SK-N-SH (cell line): ENCODE results near the gene AGAP1. TPM values are rescaled to one million over a fixed set of nuclear protein-coding genes. Genes with fewer than 3 reads are reported as not detected.

Experiments used
- CTCF ChIA-PET: fragments of 300-600, 350-600 bp; formaldehyde crosslinking; extraction: SDS; loops from one replicate; lab custom pipeline; 2021; lab: Yijun Ruan, JAX
- POLR2A ChIA-PET: fragments of 350-600 bp; sonication (Branson Sonifier 250); formaldehyde crosslinking; extraction: SDS; loops from one replicate; lab custom pipeline; 2020; ENCODE audit warnings: antibody characterized with exemption, inconsistent platforms; lab: Yijun Ruan, JAX
- DNase-seq: peaks from one replicate; pipeline ENCODE4 v3.0.0; 2012
- H2AFZ ChIP-seq: fragments of 200-600 bp; sonication (generic); 2 replicates; pipeline ENCODE4 v1.8.1; 2016; ENCODE audit warnings: antibody characterized with exemption, mild to moderate bottlenecking, low read depth
- H3F3A ChIP-seq: fragments of 200-600 bp; sonication (generic); replicated peaks from 2 replicates; pipeline ENCODE3; 2016; ENCODE audit warnings: antibody characterized with exemption, mild to moderate bottlenecking; ENCODE audit not compliant: insufficient read depth
- H3K27ac ChIP-seq, 2 experiments: fragments of 200-500 bp in 1 of 2; fragments of 200-600 bp in 1 of 2; sonication (Bioruptor generic) in 1 of 2; sonication (generic), shearing (Covaris generic) in 1 of 2; 2 replicates each; pipeline versions ENCODE4 v1.5.1 to v1.6.1; 2014 to 2016; ENCODE audit warnings: low read depth in 2 of 2, inconsistent platforms in 1 of 2, low read length in 1 of 2, mild to moderate bottlenecking in 1 of 2, mixed read lengths in 1 of 2
- H3K27me3 ChIP-seq: fragments of 200-600 bp; sonication (generic), shearing (Covaris generic); 2 replicates; pipeline ENCODE4 v1.6.1; 2016; ENCODE audit warnings: mixed run types; ENCODE audit not compliant: insufficient read depth
- H3K36me3 ChIP-seq, 2 experiments: fragments of 200-500 bp in 1 of 2; fragments of 200-600 bp in 1 of 2; sonication (Bioruptor generic) in 1 of 2; sonication (generic) in 1 of 2; replicated peaks in 1 of 2; 2 replicates each; pipeline versions ENCODE3 to v1.5.1; 2014 to 2016; ENCODE audit warnings: low read length in 1 of 2, mild to moderate bottlenecking in 1 of 2; ENCODE audit not compliant: insufficient read depth in 2 of 2, control insufficient read depth in 1 of 2
- H3K4me1 ChIP-seq, 2 experiments: fragments of 200-500 bp in 1 of 2; fragments of 200-600 bp in 1 of 2; sonication (Bioruptor generic) in 1 of 2; sonication (generic), shearing (Covaris generic) in 1 of 2; 2 replicates each; pipeline versions ENCODE4 v1.5.1 to v1.6.1; 2014 to 2016; ENCODE audit warnings: low read depth in 1 of 2, low read length in 1 of 2, mixed run types in 1 of 2; ENCODE audit not compliant: insufficient read depth in 2 of 2, control insufficient read depth in 1 of 2
- H3K4me2 ChIP-seq: fragments of 200-600 bp; sonication (generic), shearing (Covaris generic); 2 replicates; pipeline ENCODE4 v1.6.1; 2017; ENCODE audit warnings: mixed run types
- H3K4me3 ChIP-seq, 2 experiments: fragments of 200-500 bp in 1 of 2; fragments of 200-600 bp in 1 of 2; sonication (Bioruptor generic) in 1 of 2; sonication (generic), shearing (Covaris generic) in 1 of 2; 2 replicates each; pipeline versions ENCODE4 v1.5.1 to v1.8.1; 2014 to 2016; ENCODE audit warnings: low read depth in 2 of 2, inconsistent platforms in 1 of 2, low read length in 1 of 2, mild to moderate bottlenecking in 1 of 2, mixed read lengths in 1 of 2, moderate library complexity in 1 of 2
- H3K79me2 ChIP-seq: fragments of 200-600 bp; sonication (generic); 2 replicates; pipeline ENCODE4 v1.8.1; 2017; ENCODE audit warnings: mild to moderate bottlenecking; ENCODE audit not compliant: insufficient read depth
- H3K9ac ChIP-seq: fragments of 200-600 bp; sonication (generic); 2 replicates; pipeline ENCODE4 v1.6.1; 2017; ENCODE audit warnings: mixed run types
- H3K9me2 ChIP-seq: fragments of 200-600 bp; sonication (generic); 2 replicates; pipeline ENCODE4 v1.6.1; 2017; ENCODE audit warnings: mixed run types
- H3K9me3 ChIP-seq: fragments of 200-600 bp; sonication (generic); 2 replicates; pipeline ENCODE4 v1.6.1; 2017; ENCODE audit warnings: mixed run types, mild to moderate bottlenecking, moderate library complexity
- H4K20me1 ChIP-seq: fragments of 200-600 bp; sonication (generic); 2 replicates; pipeline ENCODE4 v1.6.1; 2017; ENCODE audit warnings: mild to moderate bottlenecking, mixed run types; ENCODE audit not compliant: insufficient read depth
- CHD2 ChIP-seq: fragments of 150-350 bp; IDR thresholded peaks from 2 replicates; pipeline ENCODE4 v1.6.1; 2018; ENCODE audit warnings: low read length; ENCODE audit not compliant: partially characterized antibody
- CTCF ChIP-seq: fragments of 200-600 bp; sonication (generic); IDR thresholded peaks from 2 replicates; pipeline ENCODE4 v1.6.1; 2017; ENCODE audit warnings: antibody characterized with exemption, mild to moderate bottlenecking, moderate library complexity
- ELF1 ChIP-seq: IDR thresholded peaks from 2 replicates; pipeline ENCODE4 v1.4.0; 2012
- EZH2phosphoT487 ChIP-seq: fragments of 200-600 bp; sonication (generic); IDR thresholded peaks from 2 replicates; pipeline ENCODE4 v1.6.1; 2017; ENCODE audit warnings: low read depth, mixed run types, mild to moderate bottlenecking, antibody characterized with exemption, moderate library complexity, borderline replicate concordance
- GABPA ChIP-seq: IDR thresholded peaks from 2 replicates; pipeline ENCODE4 v1.4.0; 2012; ENCODE audit warnings: low read depth, mild to moderate bottlenecking
- GATA2 ChIP-seq: sonication (generic); formaldehyde crosslinking; IDR thresholded peaks from 2 replicates; pipeline ENCODE4 v1.5.0; 2020; ENCODE audit warnings: mild to moderate bottlenecking, missing genetic modification reagents
- IRF3 ChIP-seq: fragments of 150-350 bp; IDR thresholded peaks from 2 replicates; pipeline ENCODE4 v1.6.1; 2016; ENCODE audit warnings: mild to moderate bottlenecking, low read depth, low read length
- MAX ChIP-seq: IDR thresholded peaks from 2 replicates; pipeline ENCODE4 v1.4.0; 2012; ENCODE audit warnings: low read depth
- MEF2A ChIP-seq: IDR thresholded peaks from 2 replicates; pipeline ENCODE4 v1.4.0; 2012; ENCODE audit warnings: low read depth, borderline replicate concordance
- NFIC ChIP-seq: IDR thresholded peaks from 2 replicates; pipeline ENCODE4 v1.4.0; 2012; ENCODE audit warnings: borderline replicate concordance
- POLR2AphosphoS5 ChIP-seq: IDR thresholded peaks from 2 replicates; pipeline ENCODE4 v1.6.1; 2012; ENCODE audit warnings: low read depth, low read length
- RXRA ChIP-seq: IDR thresholded peaks from 2 replicates; pipeline ENCODE4 v1.4.0; 2012; ENCODE audit warnings: low read depth, mild to moderate bottlenecking, borderline replicate concordance
- SMC3 ChIP-seq: IDR thresholded peaks from 2 replicates; pipeline ENCODE4 v1.6.1; 2012; ENCODE audit warnings: low read depth, low read length, improper control_type of control experiment
- TEAD4 ChIP-seq: IDR thresholded peaks from 2 replicates; pipeline ENCODE4 v1.4.0; 2012; ENCODE audit warnings: mild to moderate bottlenecking, borderline replicate concordance; ENCODE audit not compliant: insufficient read depth
- USF2 ChIP-seq: fragments of 150-350 bp; IDR thresholded peaks from 2 replicates; pipeline ENCODE4 v1.6.1; 2017; ENCODE audit warnings: antibody characterized with exemption, low read length, low read depth, borderline replicate concordance
- YY1 ChIP-seq: IDR thresholded peaks from 2 replicates; pipeline ENCODE4 v1.4.0; 2012; ENCODE audit warnings: low read depth, mild to moderate bottlenecking
- WGBS: methylation state at CpG from one replicate; pipeline ENCODE4 v1.1.6; 2017; ENCODE audit warnings: low lambda C conversion rate; 5-methylcytosine and 5-hydroxymethylcytosine counted together
- polyA plus RNA-seq, 3 experiments: library from polyadenylated mRNA; depleted of rRNA; stranded (reverse); fragments of >200 nt; gene quantifications; 2 replicates each; pipeline ENCODE4 v1.2.3, GENCODE V29; 2012

AGAP1 gene
- polyA plus RNA-seq, 1 of the 3 experiments (the other 2 are of a cell fraction): 8.8 TPM

- H3F3A ChIP-seq: no peaks in the 10 kb centered on the region
- no peaks in the 10 kb centered on the region for H3K9me2 ChIP-seq
- no peaks in the 10 kb centered on the region; a peak in 1 of 4 replicates for H3K4me1 ChIP-seq
- H4K20me1 ChIP-seq: no peaks in the 10 kb centered on the region
- no peak overlapping the region for H3K4me2 ChIP-seq
- no peak overlapping the region for H3K27ac ChIP-seq
- ChIA-PET CTCF (interaction anchor here (1.0 to 2.1 kb wide), 4 partner anchors 10 to 200 kb away, joined by 3 to 5 read pairs (median 4); no protein-coding TSS in a partner anchor), POLR2A (no interaction called here)
- H3K36me3 ChIP-seq: peaks cover 0 to 17% of the 10 kb centered on the region in 2 experiments
- no peak overlapping the region for H3K9ac ChIP-seq
- H3K4me3 ChIP-seq: no peak overlapping the region
- TF ChIP-seq TEAD4 (no peak), EZH2phosphoT487 (no peak), MEF2A (no peak), GATA2 (CRISPR knock-in tag) (no peak), CHD2 (no peak), YY1 (no peak), RXRA (no peak), NFIC (no peak), USF2 (no peak), GABPA (no peak)
- H3K27me3 ChIP-seq: no peaks in the 10 kb centered on the region
- no peak for DNase-seq
- no peaks in the 10 kb centered on the region for H3K9me3 ChIP-seq
- H2AFZ ChIP-seq: no peak overlapping the region
- WGBS: 96% methylated on average over 9 of the region's 9 CpGs
- H3K79me2 ChIP-seq: no peaks in the 10 kb centered on the region
Measured at GRCh38 chr2:235977445-235977844, 483.6 kb downstream of the AGAP1 start.

- Histone ChIP-seq H3F3A (no peaks in the 10 kb centered on the region), H2AFZ (no peak overlapping the region), H4K20me1 (no peaks in the 10 kb centered on the region), H3K79me2 (no peaks in the 10 kb centered on the region), H3K4me3 (no peak overlapping the region), H3K9me3 (no peaks in the 10 kb centered on the region), H3K9ac (no peak overlapping the region), H3K27me3 (no peaks in the 10 kb centered on the region), H3K9me2 (no peaks in the 10 kb centered on the region), H3K27ac (no peak overlapping the region), H3K36me3 (peaks cover 0 to 17% of the 10 kb centered on the region in 2 experiments), H3K4me2 (no peak overlapping the region), H3K4me1 (no peaks in the 10 kb centered on the region; a peak in 1 of 4 replicates)
- 100% methylated on average over 1 of the region's 1 CpG for WGBS
- TF ChIP-seq CHD2 (no peak), ELF1 (no peak), GATA2 (CRISPR knock-in tag) (no peak)
- CTCF ChIA-PET: interaction anchor here (1.1 to 2.1 kb wide), 3 partner anchors 10 to 198 kb away, joined by 3 to 5 read pairs (median 3); no protein-coding TSS in a partner anchor
- DNase-seq: no peak
- POLR2A ChIA-PET: no interaction called here
Measured at GRCh38 chr2:235978022-235978421, 484.2 kb downstream of the AGAP1 start.

DNA sequence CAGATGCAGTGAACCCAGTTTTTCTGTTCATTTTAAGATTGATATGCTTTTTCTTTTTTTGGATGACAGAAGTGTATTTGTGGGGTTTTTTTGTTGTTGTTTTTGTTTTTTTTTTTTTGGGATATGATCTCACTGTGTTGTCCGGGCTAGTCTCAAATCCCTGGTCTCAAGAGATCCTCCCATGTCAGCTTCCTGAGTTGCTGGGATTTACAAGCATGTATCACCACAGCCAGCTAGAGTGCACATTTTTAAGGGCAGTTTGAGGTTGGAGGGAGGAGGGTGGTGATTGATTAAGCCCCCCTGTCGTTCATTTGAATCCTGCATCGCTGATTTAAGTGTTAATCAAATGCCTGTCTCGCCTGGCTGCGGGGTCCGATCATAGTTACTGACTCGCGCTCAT is 485.2 kb downstream of the AGAP1 start:
- WGBS: 95% methylated on average over 8 of the region's 8 CpGs
- H3K4me2 ChIP-seq: no peak overlapping the region
- H3F3A ChIP-seq: no peaks in the 10 kb centered on the region
- H3K27me3 ChIP-seq: no peaks in the 10 kb centered on the region
- no peak overlapping the region for H3K4me3 ChIP-seq
- DNase-seq: no peak
- H4K20me1 ChIP-seq: no peaks in the 10 kb centered on the region
- POLR2A ChIA-PET: no interaction called here
- H3K79me2 ChIP-seq: no peaks in the 10 kb centered on the region
- no peak overlapping the region for H3K27ac ChIP-seq
- H3K9ac ChIP-seq: no peak overlapping the region
- no peaks in the 10 kb centered on the region for H3K9me2 ChIP-seq
- CTCF ChIA-PET: no interaction called here
- H2AFZ ChIP-seq: no peak overlapping the region
- no peaks in the 10 kb centered on the region; a peak in 1 of 4 replicates for H3K4me1 ChIP-seq
- H3K36me3 ChIP-seq: peaks cover 0 to 17% of the 10 kb centered on the region in 2 experiments
- TF ChIP-seq TEAD4 (no peak), CTCF (no peak), IRF3 (no peak), YY1 (no peak), POLR2AphosphoS5 (no peak), SMC3 (no peak), MAX (no peak), GABPA (no peak)
- H3K9me3 ChIP-seq: no peaks in the 10 kb centered on the region
